ENCODE results near the gene HNF4A. TPM values are rescaled to one million over a fixed set of nuclear protein-coding genes. Genes with fewer than 3 reads are reported as not detected.

HNF4A gene
- total RNA-seq, 5 donors from 2014 or later (not counting 1 experiment from before 2014, with no cell fraction given) = 0.16 to 0.35 (median 0.32) TPM; not detected in 2

DNA sequence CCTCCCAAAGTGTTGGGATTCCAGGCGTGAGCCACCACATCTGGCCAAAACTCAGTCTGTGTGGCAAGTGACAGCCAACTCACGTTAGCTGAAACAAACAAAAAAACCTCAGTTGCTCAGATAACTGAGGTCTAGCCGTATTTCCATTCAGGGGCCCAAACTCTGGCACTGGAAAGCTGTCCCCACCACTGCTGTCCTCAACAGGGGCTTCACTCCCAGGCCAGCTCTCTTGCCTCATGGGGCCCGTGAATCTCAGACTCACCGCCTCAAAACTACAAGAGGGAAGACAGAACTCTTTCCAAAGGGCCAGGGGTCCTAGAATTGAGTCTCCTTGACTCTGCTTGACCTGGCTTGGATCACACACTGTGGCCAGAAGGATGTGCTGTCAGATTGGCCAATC lies 127.6 kb downstream of the HNF4A start:
- Mint-ChIP-seq H3K4me1 (peaks cover 6 to 7% (median 6%) of the 10 kb centered on the region in 3 donors), H3K27me3 (no peaks in the 10 kb centered on the region), H3K27ac (no peak overlapping the region), H3K9me3 (no peaks in the 10 kb centered on the region), H3K4me3 (no peak overlapping the region), H3K36me3 (peaks cover 47% of the 10 kb centered on the region)
- ChIA-PET CTCF (no interaction called here), POLR2A (no interaction called here)
- Histone ChIP-seq H3K9me3 (no peaks in the 10 kb centered on the region), H3K36me3 (ENCODE audit: control insufficient read depth in 2 of 2, extremely low read depth in 1 of 2, insufficient read depth in 1 of 2, low read length in 1 of 2) (peaks cover 17 to 61% of the 10 kb centered on the region in 2 donors), H3K4me1 (ENCODE audit: control insufficient read depth in 1 of 2, extremely low read depth in 1 of 2, insufficient read depth in 2 of 2, low read length in 2 of 2) (no peaks in the 10 kb centered on the region), H3K4me3 (ENCODE audit: control insufficient read depth in 1 of 2, extremely low read depth in 1 of 2, low read length in 1 of 2) (no peak overlapping the region), H3K27me3 (replicated peaks in 1 of 2; ENCODE audit: control insufficient read depth in 2 of 2, extremely low read depth in 1 of 2, insufficient read depth in 2 of 2, low read length in 1 of 2) (no peaks in the 10 kb centered on the region), H3K27ac (ENCODE audit: low read length) (no peak overlapping the region)
- ATAC-seq (replicated peaks in 1 of 4) (no peak), DNase-seq (no peak)
- WGBS (ENCODE audit: insufficient coverage) = 97% methylated on average over 5 of the region's 5 CpGs

Other genes with a start within 250 kb of the HNF4A start
- gene JPH2, start 168.5 kb upstream of the HNF4A start, total RNA-seq = under 1 TPM in 3 of 5 donors, not detected in 2; 0.06 to 0.15 (median 0.09) TPM
- 10 to 100 TPM; 28.7 to 96.7 (median 35.4) TPM for gene OSER1, start 144.9 kb upstream of the HNF4A start, total RNA-seq
- gene GDAP1L1, start 108.4 kb upstream of the HNF4A start, total RNA-seq = not detected
- gene FITM2, start 44.5 kb upstream of the HNF4A start, total RNA-seq = 1 to 10 TPM; 4.5 to 7.4 (median 6.2) TPM
- gene R3HDML, start 18.7 kb upstream of the HNF4A start, total RNA-seq = not detected
- gene TTPAL, start 120.2 kb downstream of the HNF4A start, total RNA-seq = 10 to 100 TPM; 14.6 to 19.2 (median 16.8) TPM
- gene SERINC3, start 166.4 kb downstream of the HNF4A start, total RNA-seq = 10 to 100 TPM; 60.5 to 83.0 (median 78.4) TPM
- gene PKIG, start 226.9 kb downstream of the HNF4A start, total RNA-seq = 1 to 10 TPM; 2.1 to 7.7 (median 4.7) TPM